ENCODE measurements around the gene GPATCH4.

DNA sequence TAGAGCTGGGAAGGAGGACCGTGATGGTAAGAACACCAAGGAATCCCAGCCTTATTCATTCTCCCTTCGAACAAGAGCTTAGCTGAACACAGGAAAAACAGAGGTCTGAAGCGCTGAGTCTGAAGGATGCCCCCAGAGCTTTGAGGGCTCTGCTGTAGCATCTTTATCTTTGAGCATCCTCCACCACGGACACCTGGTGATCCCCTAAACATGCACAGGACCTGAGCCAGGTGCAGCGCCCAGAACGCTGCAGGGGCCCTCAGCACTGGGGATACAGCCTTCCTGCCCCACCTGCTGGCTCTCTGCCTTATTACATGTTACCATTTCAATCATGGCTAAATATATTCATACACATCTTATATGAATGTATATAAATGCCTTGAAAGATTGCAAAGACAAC, 7.7 kb upstream of the GPATCH4 start:
- TF ChIP-seq POLR2A (IDR thresholded peaks at IDR 0.05; ENCODE audit: low read depth, low read length): no peak
- no peak for TF ChIP-seq TAF1 (IDR thresholded peaks at IDR 0.05; ENCODE audit: borderline replicate concordance, low read depth, low read length)

Data from GM12892 (cell line).